Keratinocyte (primary cell): ENCODE results near the gene TMOD3. TPM values are rescaled to one million over a fixed set of nuclear protein-coding genes. Genes with fewer than 3 reads are reported as not detected.

ENCODE experiments used
- DNase-seq: peaks from one replicate; pipeline ENCODE4 v3.0.0-alpha.2; 2011; ENCODE audit warnings: low read depth, missing footprints, low spot score
- FAIRE-seq: peaks from 2 replicates; lab custom pipeline; 2011; peaks lifted over from hg19 to GRCh38; lab: Jason Lieb, UNC
- H2AFZ ChIP-seq: 2 replicates; pipeline ENCODE4 v1.6.0; 2012; ENCODE audit warnings: low read length, control low read depth, inconsistent platforms; ENCODE audit not compliant: control insufficient read depth
- H3K27ac ChIP-seq: 2 replicates; pipeline ENCODE4 v1.5.1; 2011; ENCODE audit warnings: low read length; ENCODE audit not compliant: control insufficient read depth, insufficient read depth
- H3K27me3 ChIP-seq: 3 replicates; pipeline ENCODE4 v1.6.0; 2011; ENCODE audit warnings: low read length; ENCODE audit not compliant: control insufficient read depth, insufficient read depth; ENCODE audit errors: extremely low read depth
- H3K36me3 ChIP-seq, 2 experiments: 2 replicates in 1 of 2; 3 replicates in 1 of 2; pipeline ENCODE4 v1.5.1; 2011; ENCODE audit warnings: low read length in 2 of 2, mild to moderate bottlenecking in 1 of 2; ENCODE audit not compliant: control insufficient read depth in 2 of 2, insufficient read depth in 2 of 2; ENCODE audit errors: extremely low read depth in 1 of 2
- H3K4me1 ChIP-seq: 3 replicates; pipeline ENCODE4 v1.5.1; 2011; ENCODE audit warnings: low read length; ENCODE audit not compliant: control insufficient read depth, insufficient read depth; ENCODE audit errors: extremely low read depth
- H3K4me2 ChIP-seq: 3 replicates; pipeline ENCODE4 v1.6.0; 2011; ENCODE audit warnings: low read depth, low read length; ENCODE audit not compliant: control insufficient read depth, insufficient read depth; ENCODE audit errors: extremely low read depth
- H3K4me3 ChIP-seq, 3 experiments: fragments of 200-600 bp in 1 of 3; sonication (generic) in 1 of 3; 2 replicates in 2 of 3; 3 replicates in 1 of 3; pipeline ENCODE4 v1.5.1; 2011 to 2016; ENCODE audit warnings: low read length in 3 of 3, mild to moderate bottlenecking in 3 of 3, control low read depth in 2 of 3, inconsistent platforms in 1 of 3, low read depth in 1 of 3, mixed read lengths in 1 of 3, mixed run types in 1 of 3, moderate library complexity in 1 of 3; ENCODE audit not compliant: control insufficient read depth in 2 of 3, insufficient read depth in 2 of 3; ENCODE audit errors: extremely low read depth in 1 of 3
- H3K79me2 ChIP-seq: 2 replicates; pipeline ENCODE4 v1.6.0; 2012; ENCODE audit warnings: low read length; ENCODE audit not compliant: control insufficient read depth, insufficient read depth
- H3K9ac ChIP-seq: 3 replicates; pipeline ENCODE4 v1.6.0; 2011; ENCODE audit warnings: low read length; ENCODE audit not compliant: control insufficient read depth, insufficient read depth; ENCODE audit errors: extremely low read depth
- H3K9me1 ChIP-seq: 3 replicates; pipeline ENCODE4 v1.6.0; 2011; ENCODE audit warnings: low read length; ENCODE audit not compliant: control insufficient read depth, insufficient read depth; ENCODE audit errors: extremely low read depth
- H3K9me3 ChIP-seq: 2 replicates; pipeline ENCODE4 v1.5.1; 2012; ENCODE audit warnings: low read depth, low read length; ENCODE audit not compliant: control insufficient read depth
- H4K20me1 ChIP-seq: 3 replicates; pipeline ENCODE4 v1.6.0; 2011; ENCODE audit warnings: low read length; ENCODE audit not compliant: control insufficient read depth, insufficient read depth; ENCODE audit errors: extremely low read depth
- CTCF ChIP-seq, 3 experiments: IDR thresholded peaks in 1 of 3; conservative IDR thresholded peaks in 1 of 3; optimal IDR thresholded peaks in 1 of 3; 2 replicates in 2 of 3; 3 replicates in 1 of 3; pipeline versions ENCODE3 to v1.5.1; 2011; ENCODE audit warnings: low read length in 3 of 3, mild to moderate bottlenecking in 3 of 3, moderate library complexity in 2 of 3, control low read depth in 1 of 3, inconsistent platforms in 1 of 3; ENCODE audit not compliant: insufficient read depth in 2 of 3; ENCODE audit errors: extremely low read depth in 1 of 3
- EZH2 ChIP-seq: IDR thresholded peaks from one replicate; pipeline ENCODE4 v1.6.1; 2012; ENCODE audit warnings: inconsistent platforms, mild to moderate bottlenecking, low read length, moderate library complexity
- dilution Hi-C: fragments of 300-500 bp; cut with MboI; formaldehyde crosslinking; loops from one replicate; pipeline ENCODE4 v1.7.0; 2020; ENCODE audit warnings: low sequenced_read_pairs; ENCODE audit not compliant: extremely low pct_ligation_motif_present
- polyA plus RNA-seq, 5 experiments: library from polyadenylated mRNA; depleted of rRNA in 3 of 5; stranded (reverse) in 3 of 5; stranded (forward) in 1 of 5; unstranded in 1 of 5; fragments of >200 nt; gene quantifications; 1 replicate in 1 of 5; 2 replicates in 3 of 5; 3 replicates in 1 of 5; pipeline versions ENCODE4 v1.2.1 to v1.2.3, GENCODE V29; 2011 to 2012; ENCODE audit warnings: missing spikeins in 2 of 5, low read depth in 1 of 5, low replicate concordance in 1 of 5

Gene TMOD3
- polyA plus RNA-seq, 1 donor (not counting 4 experiments of a cell fraction or from before 2014, with no cell fraction given): 100 TPM

- TF ChIP-seq EZH2 (no peak), CTCF (optimal IDR thresholded peaks at IDR 0.05 in 1 of 3, IDR thresholded peaks at IDR 0.05 in 1 of 3, conservative IDR thresholded peaks at IDR 0.05 in 1 of 3; ENCODE audit: extremely low read depth in 1 of 3, insufficient read depth in 2 of 3, low read length in 3 of 3) (no peak)
- peaks cover 33% of the 10 kb centered on the region for H4K20me1 ChIP-seq
- FAIRE-seq (no peak), DNase-seq (no peak)
- peaks cover 5 to 15% of the 10 kb centered on the region in 2 experiments for H3K36me3 ChIP-seq
- H3K27me3 ChIP-seq: no peaks in the 10 kb centered on the region
- H3K9me1 ChIP-seq: peaks cover 2% of the 10 kb centered on the region
- dilution Hi-C loops: no loop called here
- peak overlapping the region; percentile 88 for H3K27ac ChIP-seq
- peaks cover 70% of the 10 kb centered on the region for H3K4me1 ChIP-seq
- peak overlapping the region; percentile 83 for H3K4me2 ChIP-seq
- H3K79me2 ChIP-seq: peaks cover 97% of the 10 kb centered on the region
- H3K9me3 ChIP-seq: no peaks in the 10 kb centered on the region
- no peak overlapping the region for H3K4me3 ChIP-seq
- peak overlapping the region; percentile 42 for H3K9ac ChIP-seq
- no peak overlapping the region for H2AFZ ChIP-seq
These were observed 16.6 kb downstream of the TMOD3 start for GRCh38 chr15:51846066-51846462.

GRCh38 chr15:51846463-51847230 lies 17.2 kb downstream of the TMOD3 start:
- TF ChIP-seq CTCF (optimal IDR thresholded peaks at IDR 0.05 in 1 of 3, IDR thresholded peaks at IDR 0.05 in 1 of 3, conservative IDR thresholded peaks at IDR 0.05 in 1 of 3; ENCODE audit: extremely low read depth in 1 of 3, insufficient read depth in 2 of 3, low read length in 3 of 3): no peak
- TF ChIP-seq EZH2: no peak
- Histone ChIP-seq H3K9ac (peak overlapping the region; percentile 42), H3K9me1 (peaks cover 2% of the 10 kb centered on the region), H3K4me3 (peak overlapping the region in 2 of 3 experiments; percentile 16 to 22), H3K4me1 (peaks cover 64% of the 10 kb centered on the region), H2AFZ (no peak overlapping the region), H3K9me3 (no peaks in the 10 kb centered on the region), H3K4me2 (peak overlapping the region; percentile 83), H3K79me2 (peaks cover 97% of the 10 kb centered on the region), H3K27me3 (no peaks in the 10 kb centered on the region), H3K27ac (peak overlapping the region; percentile 88), H3K36me3 (peaks cover 5 to 15% of the 10 kb centered on the region in 2 experiments), H4K20me1 (peaks cover 33% of the 10 kb centered on the region)
- dilution Hi-C loops: no loop called here
- peak; percentile 52 for FAIRE-seq
- no peak for DNase-seq
